ENCODE data around the gene RBMY1D. TPM values are rescaled to one million over a fixed set of nuclear protein-coding genes. Genes with fewer than 3 reads are reported as not detected.
"Not testable (repeated sequence)": the region's sequence is repeated elsewhere in the genome, so short reads cannot be mapped to it uniquely, and the experiment has no call there.

The RBMY1D gene
- total RNA-seq = not detected
- long read RNA-seq = 0 reads

GRCh38 chrY:21894426-21894825 is at the start of gene RBMY1D:
Gene RBMY1D (minus strand): TSS chrY:21894526. CDS start chrY:21892513, 2,013 bp downstream.
- intact Hi-C loops (cut with DNase I); DNase-seq (ENCODE audit: low spot score): not testable (repeated sequence)

- intact Hi-C loops (cut with DNase I); DNase-seq (ENCODE audit: low spot score): not testable (repeated sequence)
Measured at GRCh38 chrY:21917932-21918331, 23.6 kb upstream of the RBMY1D start, which contains the start of gene RBMY1E. Gene RBMY1E (minus strand): TSS chrY:21918032. CDS start chrY:21916054, 1,978 bp downstream.

- intact Hi-C loops (cut with DNase I) = not testable (repeated sequence)
Measured at GRCh38 chrY:21869407-21870076, 24.8 kb downstream of the RBMY1D start.

GRCh38 chrY:21845481-21845880 is 48.8 kb downstream of the RBMY1D start:
- DNase-seq (ENCODE audit: low spot score) = no peak
- intact Hi-C loops (cut with DNase I) = no loop called here

More at GRCh38 chrY:21869407-21870076, 24.8 kb downstream of the RBMY1D start:
- DNase-seq (ENCODE audit: low spot score) = not testable (repeated sequence)

GRCh38 chrY:21842090-21842489 is 52.2 kb downstream of the RBMY1D start:
- no peak for DNase-seq (ENCODE audit: low spot score)
- intact Hi-C loops (cut with DNase I) = no loop called here

- no peak for DNase-seq (ENCODE audit: low spot score)
- intact Hi-C loops (cut with DNase I) = no loop called here
Measured at GRCh38 chrY:21839489-21839888, 54.8 kb downstream of the RBMY1D start.

GRCh38 chrY:21836343-21836742 is 58.0 kb downstream of the RBMY1D start:
- intact Hi-C loops (cut with DNase I) = no loop called here
- no peak for DNase-seq (ENCODE audit: low spot score)

- intact Hi-C loops (cut with DNase I) = no loop called here
- DNase-seq (ENCODE audit: low spot score) = no peak
Measured at GRCh38 chrY:21835052-21835451, 59.3 kb downstream of the RBMY1D start.

Other genes with a start within 250 kb of the RBMY1D start
- not detected for gene RBMY1E, start 23.5 kb upstream of the RBMY1D start, total RNA-seq

Measured in cardiac septum (tissue), 1 donor.